Measurements from ENCODE around the gene TMEM91. TPM values are rescaled to one million over a fixed set of nuclear protein-coding genes. Genes with fewer than 3 reads are reported as not detected.
A peak's percentile ranks its signal among the peaks of the same experiment; 100 is the strongest.

Gene TMEM91
- total and polyA plus RNA-seq, 2 of the 8 experiments (the other 6 are each of a cell fraction or from before 2014, with no cell fraction given), result 5.3 to 7.4 TPM

GRCh38 chr19:41409288-41409687 is 33.0 kb downstream of the TMEM91 start:
- Histone ChIP-seq H3K9me3 (ENCODE audit: insufficient read depth in 2 of 2, low read depth in 1 of 2, low read length in 1 of 2) (no peaks in the 10 kb centered on the region), H4K91ac (replicated peaks; ENCODE audit: insufficient read length, low read length) (no peak overlapping the region), H3K18ac (ENCODE audit: extremely low read depth, low read length) (no peak overlapping the region), H3K4me1 (replicated peaks in 1 of 4; ENCODE audit: control insufficient read depth in 3 of 4, insufficient read depth in 4 of 4, low read length in 3 of 4) (peaks cover 0 to 5% (median 1%) of the 10 kb centered on the region in 4 experiments; a peak in 5 of 7 replicates), H3K14ac (ENCODE audit: insufficient read length) (no peak overlapping the region), H2BK12ac (ENCODE audit: low read depth, low read length) (no peak overlapping the region), H3K4me3 (ENCODE audit: extremely low read depth in 1 of 4, insufficient read depth in 2 of 4, low read depth in 3 of 4, low read length in 4 of 4) (no peak overlapping the region), H3K4ac (replicated peaks; ENCODE audit: insufficient read length, low read depth, low read length) (no peak overlapping the region), H4K20me1 (replicated peaks in 1 of 2; ENCODE audit: control insufficient read depth in 1 of 2, insufficient read depth in 2 of 2, low read length in 2 of 2) (peaks cover 0 to 5% of the 10 kb centered on the region in 2 experiments), H3K4me2 (ENCODE audit: insufficient read depth in 1 of 2, low read depth in 2 of 2, low read length in 2 of 2) (no peak overlapping the region), H3K79me2 (ENCODE audit: control insufficient read depth in 1 of 2, insufficient read depth in 2 of 2, low read length in 2 of 2) (no peaks in the 10 kb centered on the region), H2BK15ac (ENCODE audit: low read length) (no peak overlapping the region), H3K56ac (replicated peaks; ENCODE audit: insufficient read length, low read depth, low read length) (no peak overlapping the region), H4K8ac (ENCODE audit: extremely low read depth, insufficient read depth, low read length) (no peak overlapping the region), H2AFZ (ENCODE audit: low read length) (no peak overlapping the region), H3K27ac (ENCODE audit: low read depth, low read length) (no peak overlapping the region), H3K27me3 (replicated peaks in 1 of 4; ENCODE audit: control insufficient read depth in 3 of 4, extremely low read depth in 1 of 4, insufficient read depth in 3 of 4, low read length in 3 of 4) (no peaks in the 10 kb centered on the region; a peak in 1 of 7 replicates), H2AK5ac (ENCODE audit: low read depth, low read length) (no peak overlapping the region), H3K9ac (replicated peaks in 1 of 4; ENCODE audit: extremely low read depth in 1 of 4, low read depth in 3 of 4, low read length in 3 of 4) (no peak overlapping the region), H3K79me1 (ENCODE audit: low read depth, low read length) (no peaks in the 10 kb centered on the region), H2BK20ac (ENCODE audit: low read length) (no peak overlapping the region), H2BK120ac (replicated peaks; ENCODE audit: low read depth, low read length) (no peak overlapping the region), H3K23me2 (ENCODE audit: low read depth, low read length) (no peaks in the 10 kb centered on the region), H3K23ac (ENCODE audit: insufficient read length) (no peak overlapping the region), H2BK5ac (ENCODE audit: low read depth, low read length) (no peak overlapping the region), H4K5ac (ENCODE audit: insufficient read length, low read depth, low read length) (no peak overlapping the region), H3K36me3 (ENCODE audit: control insufficient read depth in 2 of 4, insufficient read depth in 4 of 4, low read length in 3 of 4) (peaks cover 0 to 5% (median 2%) of the 10 kb centered on the region in 4 experiments; a peak in 4 of 8 replicates)
- WGBS, 2 experiments (ENCODE audit: extremely low coverage in 1 of 2, insufficient coverage in 1 of 2, insufficient read length in 1 of 2, insufficient replicate concordance in 2 of 2, low coverage in 1 of 2, low lambda C conversion rate in 2 of 2, missing lambda C conversion rate in 1 of 2), result 88% methylated on average over 4 of the region's 4 CpGs; no CpG with 5 or more reads in 1 of the 2 experiments
- DNase-seq (ENCODE audit: low read depth in 1 of 2, low spot score in 2 of 2), result no peak
- TF ChIP-seq JUND (IDR thresholded peaks at IDR 0.05; ENCODE audit: low read length), result 0 out of 2 replicates have a peak, but pooled peaks have one; percentile 25
- no peak for TF ChIP-seq TAF1 (IDR thresholded peaks at IDR 0.05; ENCODE audit: low read depth, low read length)
- TF ChIP-seq RNF2 (IDR thresholded peaks at IDR 0.05; ENCODE audit: borderline replicate concordance, low read depth, low read length, missing control alignments, poor library complexity, severe bottlenecking), result no peak
- TF ChIP-seq CHD2 (IDR thresholded peaks at IDR 0.05; ENCODE audit: low read length), result no peak
- ChIA-PET CTCF (ENCODE audit: partially characterized antibody) (interaction anchor here (0.8 to 4.9 kb wide), 5 partner anchors 9 to 96 kb away, joined by 3 to 34 read pairs (median 7); partner anchors contain the start of gene B3GNT8), POLR2A (ENCODE audit: partially characterized antibody) (interaction anchor here (0.6 to 1.4 kb wide), 7 partner anchors 9 to 57 kb away, joined by 3 to 4 read pairs (median 3); partner anchors contain the start of gene DMAC2)
- FAIRE-seq, result no peak

Data from H1 (cell line).